GM12878 (cell line): ENCODE results near the gene FLT1. TPM values are rescaled to one million over a fixed set of nuclear protein-coding genes. Genes with fewer than 3 reads are reported as not detected.

ENCODE experiments used
- ATAC-seq: fragments of 200-7000 bp; cut with Tn5 transposase; 3 replicates; pipeline ENCODE4 v1.9.1; 2020; ENCODE audit warnings: mild to moderate bottlenecking, moderate library complexity
- BruUV-seq: library from RNA; stranded (reverse); fragments of 400-500 nt; replicated peaks from 2 replicates; lab custom pipeline; 2021; lab: Mats Ljungman, UMichigan
- CTCF ChIA-PET: fragments of 300-600 bp; sonication (Branson Sonifier 250); formaldehyde crosslinking; extraction: SDS; loops from one replicate; lab custom pipeline; 2021; ENCODE audit warnings: inconsistent platforms; lab: Yijun Ruan, JAX
- POLR2A ChIA-PET: fragments of 350-600 bp; formaldehyde crosslinking; extraction: SDS; loops from one replicate; lab custom pipeline; 2021; ENCODE audit warnings: inconsistent platforms; lab: Charles Lee
- RAD21 ChIA-PET: fragments of 300-600 bp; sonication (Branson Sonifier 250); formaldehyde crosslinking; loops from one replicate; lab custom pipeline; 2023; ENCODE audit warnings: antibody characterized with exemption; ENCODE audit not compliant: unreplicated experiment; lab: Charles Lee
- SMC1A ChIA-PET: fragments of 300-600 bp; sonication (Branson Sonifier 250); formaldehyde crosslinking; loops from one replicate; lab custom pipeline; 2023; ENCODE audit not compliant: unreplicated experiment, uncharacterized antibody; lab: Charles Lee
- DNase-seq: peaks from one replicate; pipeline ENCODE4 v3.0.0-alpha.2; 2011; ENCODE audit warnings: low read depth, low spot score
- FAIRE-seq: peaks from 3 replicates; lab custom pipeline; 2011; peaks lifted over from hg19 to GRCh38; lab: Jason Lieb, UNC
- H2AFZ ChIP-seq: 2 replicates; pipeline ENCODE4 v1.6.0; 2011; ENCODE audit warnings: low read depth, low read length, control low read depth; ENCODE audit not compliant: control insufficient read depth
- H3K27ac ChIP-seq: 2 replicates; pipeline ENCODE4 v1.5.1; 2011; ENCODE audit warnings: control low read depth; ENCODE audit not compliant: control insufficient read depth, insufficient read depth
- H3K27me3 ChIP-seq, 2 experiments: replicated peaks in 1 of 2; 2 replicates each; pipeline versions ENCODE4 v1.6.0 to v1.6.1; 2011; ENCODE audit warnings: low read length in 1 of 2; ENCODE audit not compliant: control insufficient read depth in 2 of 2, insufficient read depth in 2 of 2
- H3K36me3 ChIP-seq, 2 experiments: 2 replicates each; pipeline ENCODE4 v1.5.1; 2011; ENCODE audit warnings: low read length in 1 of 2; ENCODE audit not compliant: control insufficient read depth in 2 of 2, insufficient read depth in 2 of 2
- H3K4me1 ChIP-seq: 2 replicates; pipeline ENCODE4 v1.6.1; 2011; ENCODE audit warnings: mild to moderate bottlenecking, low read length, moderate library complexity, mixed read lengths; ENCODE audit not compliant: control insufficient read depth, insufficient read depth
- H3K4me2 ChIP-seq: 2 replicates; pipeline ENCODE4 v1.6.0; 2011; ENCODE audit warnings: control low read depth; ENCODE audit not compliant: control insufficient read depth, insufficient read depth
- H3K4me3 ChIP-seq: fragments of 200-600 bp; sonication (generic); 2 replicates; pipeline ENCODE4 v1.5.1; 2016
- H3K79me2 ChIP-seq: 2 replicates; pipeline ENCODE4 v1.6.0; 2011; ENCODE audit warnings: low read length; ENCODE audit not compliant: control insufficient read depth, insufficient read depth
- H3K9ac ChIP-seq: 2 replicates; pipeline ENCODE4 v1.8.0; 2011; ENCODE audit warnings: low read length, control low read depth, mixed read lengths; ENCODE audit not compliant: control insufficient read depth, insufficient read depth
- H3K9me3 ChIP-seq: replicated peaks from 3 replicates; pipeline ENCODE4 v1.5.1; 2011; ENCODE audit warnings: mild to moderate bottlenecking, low read length; ENCODE audit not compliant: control insufficient read depth, insufficient read depth
- H4K20me1 ChIP-seq: 2 replicates; pipeline ENCODE4 v1.6.0; 2011; ENCODE audit not compliant: control insufficient read depth, insufficient read depth
- ATF2 ChIP-seq: IDR thresholded peaks from 2 replicates; pipeline ENCODE4 v1.6.1; 2012; ENCODE audit warnings: low read length, inconsistent platforms
- CREM ChIP-seq: IDR thresholded peaks from 2 replicates; pipeline ENCODE4 v1.6.1; 2014; ENCODE audit warnings: antibody characterized with exemption, low read depth
- DPF2 ChIP-seq: fragments of 450-650 bp; IDR thresholded peaks from 2 replicates; pipeline ENCODE4 v1.6.1; 2017; ENCODE audit warnings: mild to moderate bottlenecking
- E4F1 ChIP-seq: fragments of 450-650 bp; IDR thresholded peaks from 2 replicates; pipeline ENCODE4 v1.6.1; 2018; ENCODE audit warnings: borderline replicate concordance, mild to moderate bottlenecking; ENCODE audit not compliant: partially characterized antibody
- EED ChIP-seq: sonication (generic); IDR thresholded peaks from 2 replicates; pipeline ENCODE4 v1.6.1; 2016; ENCODE audit warnings: antibody characterized with exemption, low read depth
- ELK1 ChIP-seq: IDR thresholded peaks from 2 replicates; pipeline ENCODE4 v1.6.1; 2012; ENCODE audit warnings: low read depth, low read length, improper control_type of control experiment
- ETV6 ChIP-seq, 2 experiments: fragments of 450-650 bp in 1 of 2; IDR thresholded peaks in 1 of 2; conservative IDR thresholded peaks in 1 of 2; 2 replicates each; pipeline ENCODE4 v1.6.1; 2014; ENCODE audit warnings: antibody characterized with exemption in 1 of 2, borderline replicate concordance in 1 of 2, low read depth in 1 of 2, mild to moderate bottlenecking in 1 of 2, moderate library complexity in 1 of 2
- FOXM1 ChIP-seq: IDR thresholded peaks from 2 replicates; pipeline ENCODE4 v1.6.1; 2012; ENCODE audit warnings: low read depth, mild to moderate bottlenecking, inconsistent platforms, low read length, moderate library complexity
- IRF5 ChIP-seq: fragments of 450-650 bp; IDR thresholded peaks from 2 replicates; pipeline ENCODE4 v1.6.1; 2017; ENCODE audit warnings: borderline replicate concordance
- PRDM15 ChIP-seq: fragments of 450-650 bp; formaldehyde crosslinking; IDR thresholded peaks from 2 replicates; pipeline ENCODE4 v1.4.0; 2020; ENCODE audit warnings: mild to moderate bottlenecking, moderate library complexity
- RBBP5 ChIP-seq: fragments of 200-600 bp; sonication (generic); conservative IDR thresholded peaks from 2 replicates; pipeline ENCODE4 v1.6.1; 2016
- TCF3 ChIP-seq: IDR thresholded peaks from 2 replicates; pipeline ENCODE4 v1.6.1; 2012; ENCODE audit warnings: low read depth, mild to moderate bottlenecking, low read length, borderline replicate concordance; ENCODE audit not compliant: insufficient read depth
- ZNF274 ChIP-seq: IDR thresholded peaks from one replicate; pipeline ENCODE4 v1.8.0; 2011; ENCODE audit not compliant: insufficient read length, insufficient read depth
- WGBS: methylation state at CpG from one replicate; pipeline ENCODE4 v1.1.6; 2016; ENCODE audit warnings: low lambda C conversion rate; ENCODE audit not compliant: insufficient replicate concordance, insufficient coverage; ENCODE audit errors: missing lambda C conversion rate; 5-methylcytosine and 5-hydroxymethylcytosine counted together
- in situ Hi-C: fragments of 300-500 bp; cut with MboI; formaldehyde crosslinking; loops from 9 replicates; pipeline ENCODE4 v1.14.3; 2018; ENCODE audit warnings: mixed read lengths
- intact Hi-C: fragments of 100-400 bp; cut with micrococcal nuclease; formaldehyde crosslinking; loops from one replicate; pipeline ENCODE4 v1.14.2; 2022; ENCODE audit not compliant: unreplicated experiment
- polyA plus RNA-seq, 11 experiments: library from polyadenylated mRNA; depleted of rRNA in 4 of 11; unstranded in 6 of 11; stranded (reverse) in 5 of 11; fragments of >200 nt; fragmentation: Nextera tagmentation in 4 of 11; fragmentation: Illumina TruSeq in 1 of 11; extraction: Ambion mirVana in 4 of 11; extraction: Trizol in 1 of 11; gene quantifications; 1 replicate in 1 of 11; 2 replicates in 10 of 11; pipeline versions ENCODE4 v1.2.1 to v1.2.3, GENCODE V29; 2011 to 2016; ENCODE audit warnings: inconsistent platforms in 2 of 11, missing spikeins in 2 of 11, low read depth in 1 of 11
- total RNA-seq, 4 experiments: library from RNA; depleted of rRNA in 3 of 4; stranded (reverse); fragments of >200 nt in 3 of 4; fragmentation: Illumina TruSeq in 1 of 4; extraction: Trizol in 1 of 4; gene quantifications; 2 replicates each; pipeline versions ENCODE4 v1.2.1 to v1.2.3, GENCODE V29; 2013 to 2021

FLT1 gene
- total and polyA plus RNA-seq, 10 of the 15 experiments (the other 5 are each of a cell fraction or from before 2014, with no cell fraction given), result 0.55 to 5.6 (median 0.84) TPM

- H3K79me2 ChIP-seq, result no peaks in the 10 kb centered on the region
- DNase-seq (no peak), FAIRE-seq (no peak), ATAC-seq (no peak)
- H3K27me3 ChIP-seq, result no peaks in the 10 kb centered on the region
- no peaks in the 10 kb centered on the region for H3K9me3 ChIP-seq
- intact Hi-C loops, result no loop called here
- no peaks in the 10 kb centered on the region for H3K4me1 ChIP-seq
- SMC1A ChIA-PET, result interaction anchor here (0.6 to 3.7 kb wide), 2 partner anchors 12 to 40 kb away, joined by 3 to 15 read pairs; no protein-coding TSS in a partner anchor
- H2AFZ ChIP-seq, result no peak overlapping the region
- CTCF ChIA-PET, result no interaction called here
- no peak overlapping the region for H3K27ac ChIP-seq
- no TSS peak for BruUV-seq
- 29% methylated on average over 3 of the region's 3 CpGs for WGBS
- H3K36me3 ChIP-seq, result no peaks in the 10 kb centered on the region
- H3K4me3 ChIP-seq, result no peak overlapping the region
- H3K4me2 ChIP-seq, result no peak overlapping the region
- POLR2A ChIA-PET, result no interaction called here
- no peak overlapping the region for H3K9ac ChIP-seq
- H4K20me1 ChIP-seq, result no peaks in the 10 kb centered on the region
- in situ Hi-C loops, result no loop called here
- RAD21 ChIA-PET, result no interaction called here
- no peak for TF ChIP-seq RBBP5
- TF ChIP-seq TCF3, result no peak
- no peak for TF ChIP-seq E4F1
- no peak for TF ChIP-seq ATF2
- no peak for TF ChIP-seq ZNF274
- TF ChIP-seq DPF2, result no peak
- no peak for TF ChIP-seq ELK1
- no peak for TF ChIP-seq ETV6 (conservative IDR thresholded peaks at IDR 0.05 in 1 of 2, IDR thresholded peaks at IDR 0.05 in 1 of 2; ENCODE audit: borderline replicate concordance in 1 of 2, low read depth in 1 of 2)
- no peak for TF ChIP-seq IRF5
- TF ChIP-seq PRDM15, result no peak
- TF ChIP-seq FOXM1, result no peak
- no peak for TF ChIP-seq EED
- no peak for TF ChIP-seq CREM
Measured at GRCh38 chr13:28373810-28374209, 121.1 kb downstream of the FLT1 start.
